Left ventricle myocardium inferior (tissue), 1 donor: ENCODE results near the gene FBXW8. TPM values are rescaled to one million over a fixed set of nuclear protein-coding genes. Genes with fewer than 3 reads are reported as not detected.

Experiments used
- DNase-seq: peaks from one replicate; pipeline ENCODE4 v3.0.0-alpha.2; 2020
- H3K27ac ChIP-seq: fragments of 200-600 bp; replicated peaks from 2 replicates; pipeline ENCODE4 v1.8.0; 2021
- H3K27me3 ChIP-seq: fragments of 200-600 bp; 2 replicates; pipeline ENCODE4 v1.8.0; 2021; ENCODE audit warnings: low read depth
- H3K36me3 ChIP-seq: fragments of 200-600 bp; 2 replicates; pipeline ENCODE4 v1.8.0; 2021
- H3K4me1 ChIP-seq: fragments of 200-600 bp; 2 replicates; pipeline ENCODE4 v1.8.0; 2021
- H3K4me3 ChIP-seq: fragments of 200-600 bp; 2 replicates; pipeline ENCODE4 v1.8.0; 2021; ENCODE audit warnings: mild to moderate bottlenecking, moderate library complexity
- H3K9me3 ChIP-seq: fragments of 200-600 bp; replicated peaks from 2 replicates; pipeline ENCODE4 v1.8.0; 2021
- CTCF ChIP-seq: fragments of 200-600 bp; IDR thresholded peaks from 2 replicates; pipeline ENCODE4 v1.8.0; 2021; ENCODE audit warnings: antibody characterized with exemption, mild to moderate bottlenecking, borderline replicate concordance
- intact Hi-C: fragments of 100-400 bp; cut with micrococcal nuclease; formaldehyde crosslinking; loops from one replicate; pipeline ENCODE4 v1.11.0; 2022
- total RNA-seq: library from RNA; stranded (reverse); fragmentation: NEBNext Ultra II Directional; extraction: Animal tissue kit (Norgen Biotek cat#: 25700); gene quantifications from one replicate; pipeline ENCODE4 v1.2.1, GENCODE V29; 2021
- donor health status: DM: no; HTN: yes; CAD: no; lungs with severe emphysema.

The FBXW8 gene
- total RNA-seq, 1 donor from 2014 or later = 8.5 TPM

GRCh38 chr12:117069101-117069797 lies 158.5 kb downstream of the FBXW8 start:
- Histone ChIP-seq H3K27ac (peak overlapping the region; percentile 85), H3K9me3 (no peaks in the 10 kb centered on the region), H3K27me3 (no peaks in the 10 kb centered on the region), H3K4me1 (peaks cover 42% of the 10 kb centered on the region), H3K36me3 (no peaks in the 10 kb centered on the region), H3K4me3 (no peak overlapping the region)
- no peak for DNase-seq
- intact Hi-C loops = no loop called here
- no peak for TF ChIP-seq CTCF

DNA sequence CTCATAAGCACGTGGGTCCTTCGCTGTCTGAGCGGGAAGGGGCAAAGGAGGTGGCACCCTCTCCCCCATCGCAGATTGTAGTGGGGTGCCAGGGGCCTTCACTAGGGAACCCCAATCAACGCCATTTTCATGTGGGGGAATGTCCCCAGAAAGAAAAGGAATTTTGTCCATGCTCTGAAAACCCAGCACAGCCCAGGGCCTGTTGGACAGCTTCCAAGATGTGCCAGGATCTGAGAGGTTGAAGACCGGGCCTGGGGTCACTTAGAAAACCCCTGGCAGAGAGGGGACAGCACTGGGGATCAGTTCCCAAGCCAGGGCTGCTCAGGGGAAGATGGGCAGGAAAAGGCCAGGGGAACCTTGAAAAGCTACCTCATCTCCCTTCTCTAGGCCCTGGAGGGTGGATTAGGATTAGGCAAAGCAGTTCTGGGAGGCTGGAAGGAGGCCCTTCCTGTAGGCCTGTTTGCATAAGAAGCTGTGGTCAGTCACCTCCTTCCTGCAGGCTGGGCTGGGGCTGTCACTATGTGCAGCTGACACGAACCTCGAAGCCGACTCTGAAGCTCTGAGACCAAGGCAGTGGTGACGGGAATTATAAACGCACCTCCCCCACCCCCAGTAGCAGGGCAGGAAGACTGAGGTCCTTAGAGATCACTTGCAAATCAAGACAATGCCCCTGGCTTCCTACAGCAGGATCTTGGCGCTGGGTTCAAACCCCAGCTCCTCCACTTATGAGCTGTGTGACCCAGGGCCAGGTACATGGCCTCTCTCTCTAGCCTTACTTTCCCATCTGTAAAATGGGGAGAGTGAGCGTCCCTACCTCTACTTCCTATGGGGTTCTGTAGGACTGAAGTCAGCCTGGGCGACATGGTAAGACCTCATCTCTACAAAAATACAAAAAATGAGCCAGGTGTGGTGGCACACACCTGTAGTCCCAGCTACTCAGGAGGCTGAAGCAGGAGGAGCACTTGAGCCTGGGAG lies 159.5 kb downstream of the FBXW8 start:
- H3K27me3 ChIP-seq = no peaks in the 10 kb centered on the region
- no peaks in the 10 kb centered on the region for H3K9me3 ChIP-seq
- no peak for DNase-seq
- intact Hi-C loops = no loop called here
- H3K27ac ChIP-seq = peak overlapping the region; percentile 85
- H3K4me3 ChIP-seq = no peak overlapping the region
- TF ChIP-seq CTCF = no peak
- H3K36me3 ChIP-seq = no peaks in the 10 kb centered on the region
- H3K4me1 ChIP-seq = peaks cover 42% of the 10 kb centered on the region

DNA sequence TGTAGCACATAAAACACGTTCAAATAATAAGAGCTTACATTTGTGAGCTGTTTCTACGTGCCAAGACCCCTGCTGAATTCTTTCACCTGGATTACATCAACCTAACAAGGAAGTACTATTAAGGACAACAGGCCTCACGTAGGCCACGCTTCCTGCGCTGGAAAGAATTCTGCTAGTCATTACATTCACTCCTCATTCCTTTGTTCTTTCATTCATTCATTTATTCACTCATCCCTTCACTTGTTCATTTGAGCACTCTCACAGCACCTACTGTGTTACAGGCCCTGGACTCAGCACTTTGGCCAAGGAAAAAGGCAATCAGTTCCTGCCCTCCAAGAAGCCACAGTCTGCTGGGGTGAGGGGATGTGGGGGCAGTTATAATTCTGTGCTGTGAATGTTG lies 160.3 kb downstream of the FBXW8 start:
- DNase-seq = no peak
- H3K4me1 ChIP-seq = peaks cover 44% of the 10 kb centered on the region
- no peaks in the 10 kb centered on the region for H3K9me3 ChIP-seq
- H3K27me3 ChIP-seq = no peaks in the 10 kb centered on the region
- H3K36me3 ChIP-seq = no peaks in the 10 kb centered on the region
- intact Hi-C loops = no loop called here
- H3K4me3 ChIP-seq = no peak overlapping the region
- H3K27ac ChIP-seq = peak overlapping the region; percentile 85
- TF ChIP-seq CTCF = no peak

DNA sequence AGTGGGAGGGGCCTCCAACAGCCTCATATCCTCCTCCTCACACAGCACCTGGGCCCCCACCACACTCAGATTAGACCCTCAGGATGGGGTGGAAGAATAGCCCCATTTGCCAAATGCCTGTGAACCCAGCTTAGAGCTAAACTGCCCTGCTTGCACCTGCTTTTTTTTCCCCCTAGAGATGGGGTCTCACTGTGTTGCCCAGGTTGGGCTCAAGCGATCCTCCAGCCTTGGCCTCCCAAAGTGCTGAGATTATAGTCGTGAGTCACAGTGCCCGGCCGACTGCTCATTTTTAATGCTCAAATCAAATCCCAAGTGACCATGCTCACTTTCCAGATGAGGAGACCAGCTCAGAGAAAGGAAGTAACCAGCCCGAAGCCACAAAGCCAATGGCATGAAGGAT lies 161.4 kb downstream of the FBXW8 start:
- intact Hi-C loops = no loop called here
- no peaks in the 10 kb centered on the region for H3K27me3 ChIP-seq
- peak overlapping the region; percentile 70 for H3K27ac ChIP-seq
- H3K4me3 ChIP-seq = no peak overlapping the region
- DNase-seq = no peak
- H3K36me3 ChIP-seq = no peaks in the 10 kb centered on the region
- H3K9me3 ChIP-seq = no peaks in the 10 kb centered on the region
- no peak for TF ChIP-seq CTCF
- H3K4me1 ChIP-seq = peaks cover 46% of the 10 kb centered on the region

GRCh38 chr12:117072736-117073490 lies 162.2 kb downstream of the FBXW8 start:
- Histone ChIP-seq H3K4me1 (peaks cover 45% of the 10 kb centered on the region), H3K9me3 (no peaks in the 10 kb centered on the region), H3K36me3 (no peaks in the 10 kb centered on the region), H3K27me3 (no peaks in the 10 kb centered on the region), H3K4me3 (no peak overlapping the region), H3K27ac (peak overlapping the region; percentile 70)
- no peak for TF ChIP-seq CTCF
- intact Hi-C loops = no loop called here
- no peak for DNase-seq
